ENCODE data around the gene CCDC178.

Gene CCDC178

DNA sequence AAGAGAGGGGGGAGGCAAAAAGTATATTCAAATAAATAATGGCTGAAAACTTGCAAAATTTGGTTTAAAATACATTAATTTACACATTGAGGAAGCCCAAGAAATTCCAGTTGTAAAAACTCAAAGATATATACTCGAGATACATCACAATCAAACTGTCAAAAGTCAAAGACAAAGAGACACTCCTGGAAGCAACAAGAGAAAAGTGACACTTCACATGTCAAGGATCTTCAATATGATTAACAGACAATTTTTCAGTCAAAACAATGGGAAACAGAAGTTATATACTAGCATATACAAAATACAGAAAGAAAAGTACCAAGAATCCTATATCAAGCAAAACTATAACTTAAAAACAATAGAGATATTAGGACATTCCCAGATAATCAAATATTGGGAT lies 170.2 kb downstream of the CCDC178 start:
- Histone ChIP-seq H3K9ac (ENCODE audit: low read length) (no peak overlapping the region), H3K4me1 (ENCODE audit: control insufficient read depth, insufficient read depth, low read length) (no peaks in the 10 kb centered on the region), H3K27ac (ENCODE audit: low read depth, low read length) (no peak overlapping the region), H3K4me3 (ENCODE audit: low read length) (no peak overlapping the region), H3K27me3 (ENCODE audit: control insufficient read depth, insufficient read depth, low read length) (no peaks in the 10 kb centered on the region), H3K36me3 (ENCODE audit: control insufficient read depth, insufficient read depth, low read length) (no peaks in the 10 kb centered on the region)

DNA sequence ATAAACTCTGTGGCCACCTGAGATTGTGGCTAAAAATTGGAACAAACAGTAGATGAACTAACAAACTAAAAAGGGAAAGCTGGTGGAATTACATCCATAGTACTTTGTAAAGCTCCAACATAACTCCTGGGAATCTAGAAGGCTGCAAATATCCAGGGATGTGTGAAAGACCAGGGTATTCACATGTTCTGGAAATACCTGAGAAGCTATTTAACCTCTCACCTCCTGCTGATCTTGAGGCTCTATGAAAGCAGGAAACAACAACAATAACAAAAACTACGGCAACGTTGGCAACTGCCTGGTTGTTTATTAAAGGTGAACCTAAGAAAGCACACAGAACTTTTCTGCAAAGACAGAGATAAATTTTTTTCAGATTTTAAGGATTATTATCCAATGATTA lies 171.3 kb downstream of the CCDC178 start:
- no peaks in the 10 kb centered on the region for H3K27me3 ChIP-seq (ENCODE audit: control insufficient read depth, insufficient read depth, low read length)
- H3K4me1 ChIP-seq (ENCODE audit: control insufficient read depth, insufficient read depth, low read length), result no peaks in the 10 kb centered on the region
- H3K4me3 ChIP-seq (ENCODE audit: low read length), result no peak overlapping the region
- H3K36me3 ChIP-seq (ENCODE audit: control insufficient read depth, insufficient read depth, low read length), result no peaks in the 10 kb centered on the region
- H3K9ac ChIP-seq (ENCODE audit: low read length), result no peak overlapping the region
- H3K27ac ChIP-seq (ENCODE audit: low read depth, low read length), result no peak overlapping the region

DNA sequence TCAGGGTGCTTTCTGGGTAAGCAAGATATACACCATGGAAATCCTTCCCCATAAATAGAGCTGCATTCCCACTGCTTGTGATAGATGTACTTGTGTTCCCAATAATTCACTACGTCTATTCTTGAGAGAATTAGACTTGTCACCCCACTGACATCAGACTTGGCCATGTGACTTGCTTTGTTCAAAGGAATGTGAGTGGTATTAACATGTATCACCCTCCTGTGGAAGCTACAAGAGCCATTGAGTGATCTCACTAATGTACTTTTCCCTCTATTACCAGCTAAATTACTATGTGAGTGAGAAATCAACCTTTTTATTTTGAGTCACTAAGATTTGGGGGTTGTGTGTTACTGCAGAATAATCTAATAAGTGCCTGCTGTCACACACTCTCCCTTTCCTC lies 176.0 kb downstream of the CCDC178 start:
- H3K27ac ChIP-seq (ENCODE audit: low read depth, low read length), result no peak overlapping the region
- no peak overlapping the region for H3K9ac ChIP-seq (ENCODE audit: low read length)
- no peaks in the 10 kb centered on the region for H3K27me3 ChIP-seq (ENCODE audit: control insufficient read depth, insufficient read depth, low read length)
- H3K4me1 ChIP-seq (ENCODE audit: control insufficient read depth, insufficient read depth, low read length), result no peaks in the 10 kb centered on the region
- H3K4me3 ChIP-seq (ENCODE audit: low read length), result no peak overlapping the region
- H3K36me3 ChIP-seq (ENCODE audit: control insufficient read depth, insufficient read depth, low read length), result no peaks in the 10 kb centered on the region

DNA sequence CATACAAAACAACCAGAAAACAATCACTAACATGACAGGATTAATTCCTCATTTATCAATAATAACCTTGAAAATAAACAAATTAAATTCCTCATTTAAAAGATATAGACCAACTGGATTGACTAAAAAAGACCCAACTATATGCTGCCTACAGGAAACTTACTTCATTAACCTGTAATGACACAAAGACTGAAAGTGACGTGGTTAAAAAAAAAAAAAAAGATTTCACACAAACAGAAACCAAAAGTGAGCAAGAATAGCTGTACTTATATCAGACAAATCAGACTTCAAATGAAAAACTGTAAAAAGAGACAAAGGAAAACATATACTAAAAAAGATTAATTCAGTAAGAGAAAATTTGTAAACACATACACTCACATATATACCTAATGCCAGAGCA lies 201.2 kb downstream of the CCDC178 start:
- Histone ChIP-seq H3K27ac (ENCODE audit: low read depth, low read length) (no peak overlapping the region), H3K4me1 (ENCODE audit: control insufficient read depth, insufficient read depth, low read length) (no peaks in the 10 kb centered on the region), H3K36me3 (ENCODE audit: control insufficient read depth, insufficient read depth, low read length) (no peaks in the 10 kb centered on the region), H3K9ac (ENCODE audit: low read length) (no peak overlapping the region), H3K27me3 (ENCODE audit: control insufficient read depth, insufficient read depth, low read length) (no peaks in the 10 kb centered on the region), H3K4me3 (ENCODE audit: low read length) (no peak overlapping the region)

DNA sequence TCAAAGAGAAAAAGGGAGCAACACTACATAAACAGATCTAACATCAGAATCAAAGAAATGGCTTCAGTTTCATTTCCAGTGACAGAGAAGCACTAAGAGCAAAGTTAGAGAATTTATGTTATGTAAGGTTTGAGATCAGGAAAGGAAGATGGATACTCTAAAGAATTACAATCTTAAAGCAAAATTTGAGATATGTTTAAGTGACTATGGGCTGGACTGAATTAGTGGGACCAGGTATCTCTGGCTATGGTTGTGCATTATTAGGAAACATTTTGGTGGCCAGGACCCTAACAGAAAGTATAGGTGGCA lies 208.2 kb downstream of the CCDC178 start:
- Histone ChIP-seq H3K4me1 (ENCODE audit: control insufficient read depth, insufficient read depth, low read length) (no peaks in the 10 kb centered on the region), H3K27ac (ENCODE audit: low read depth, low read length) (no peak overlapping the region), H3K27me3 (ENCODE audit: control insufficient read depth, insufficient read depth, low read length) (no peaks in the 10 kb centered on the region), H3K4me3 (ENCODE audit: low read length) (no peak overlapping the region), H3K9ac (ENCODE audit: low read length) (no peak overlapping the region), H3K36me3 (ENCODE audit: control insufficient read depth, insufficient read depth, low read length) (no peaks in the 10 kb centered on the region)

DNA sequence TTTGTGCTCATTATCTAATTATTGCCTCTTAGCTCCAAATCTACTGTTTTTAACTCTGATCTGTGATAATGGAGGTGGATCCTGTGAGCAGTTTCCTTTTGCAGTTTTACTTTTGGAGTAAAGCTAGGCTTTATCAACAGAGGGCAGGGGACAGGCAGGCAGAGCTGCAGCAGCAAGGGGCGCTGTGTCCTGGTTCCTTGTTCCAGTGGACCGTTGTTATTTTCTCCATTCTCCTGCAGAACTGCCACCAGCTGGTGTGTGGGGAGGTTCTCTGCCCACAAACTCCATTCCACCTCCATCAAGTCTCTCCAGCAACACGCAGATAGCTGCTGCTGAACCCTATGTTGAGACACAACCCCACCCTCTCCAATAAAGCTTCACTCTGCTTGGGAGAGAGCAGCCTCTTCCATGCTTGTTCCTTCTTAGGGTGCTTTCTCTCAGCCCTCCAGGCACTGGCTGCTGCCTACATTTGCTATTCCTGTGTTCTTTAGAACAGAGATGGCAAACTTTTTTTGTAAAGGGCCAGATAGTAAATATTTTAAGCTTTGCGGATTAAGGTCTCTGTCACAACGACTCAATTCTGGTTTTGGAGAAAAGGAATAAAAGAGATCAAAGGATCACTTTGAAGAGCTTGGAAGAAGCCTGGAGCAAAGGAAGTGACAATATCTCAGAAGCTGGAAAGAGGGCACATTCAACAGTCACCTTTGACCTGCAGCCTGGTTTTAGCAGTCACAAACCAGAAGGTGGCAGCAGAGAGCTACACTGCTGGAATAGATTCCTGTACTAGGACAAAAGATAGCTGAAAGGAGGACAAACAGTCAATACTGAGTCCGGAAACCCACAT lies 208.8 kb downstream of the CCDC178 start:
- no peak overlapping the region for H3K9ac ChIP-seq (ENCODE audit: low read length)
- no peaks in the 10 kb centered on the region for H3K4me1 ChIP-seq (ENCODE audit: control insufficient read depth, insufficient read depth, low read length)
- no peak overlapping the region for H3K27ac ChIP-seq (ENCODE audit: low read depth, low read length)
- no peaks in the 10 kb centered on the region for H3K36me3 ChIP-seq (ENCODE audit: control insufficient read depth, insufficient read depth, low read length)
- H3K4me3 ChIP-seq (ENCODE audit: low read length), result no peak overlapping the region
- no peaks in the 10 kb centered on the region for H3K27me3 ChIP-seq (ENCODE audit: control insufficient read depth, insufficient read depth, low read length)

DNA sequence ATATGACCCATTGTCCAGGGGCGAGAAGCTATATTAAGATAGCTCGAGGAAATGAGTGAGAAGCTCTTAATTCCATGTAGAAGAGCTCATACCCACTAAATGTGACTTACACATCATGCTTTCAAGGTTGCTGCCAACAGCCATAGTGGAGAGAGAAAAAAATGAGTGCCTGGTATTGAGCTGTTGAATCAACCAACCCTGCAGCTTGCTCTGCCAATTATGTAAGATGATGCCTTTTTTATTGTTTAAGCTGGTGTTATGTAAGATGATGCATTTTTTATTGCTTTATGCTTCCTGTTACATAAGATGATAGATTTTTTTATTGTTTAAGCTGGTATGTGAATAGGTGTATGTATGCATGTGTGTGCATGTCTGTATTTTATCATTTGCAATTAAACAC lies 228.2 kb downstream of the CCDC178 start:
- Histone ChIP-seq H3K9ac (ENCODE audit: low read length) (no peak overlapping the region), H3K27me3 (ENCODE audit: control insufficient read depth, insufficient read depth, low read length) (no peaks in the 10 kb centered on the region), H3K27ac (ENCODE audit: low read depth, low read length) (no peak overlapping the region), H3K4me3 (ENCODE audit: low read length) (no peak overlapping the region), H3K4me1 (ENCODE audit: control insufficient read depth, insufficient read depth, low read length) (no peaks in the 10 kb centered on the region), H3K36me3 (ENCODE audit: control insufficient read depth, insufficient read depth, low read length) (no peaks in the 10 kb centered on the region)

DNA sequence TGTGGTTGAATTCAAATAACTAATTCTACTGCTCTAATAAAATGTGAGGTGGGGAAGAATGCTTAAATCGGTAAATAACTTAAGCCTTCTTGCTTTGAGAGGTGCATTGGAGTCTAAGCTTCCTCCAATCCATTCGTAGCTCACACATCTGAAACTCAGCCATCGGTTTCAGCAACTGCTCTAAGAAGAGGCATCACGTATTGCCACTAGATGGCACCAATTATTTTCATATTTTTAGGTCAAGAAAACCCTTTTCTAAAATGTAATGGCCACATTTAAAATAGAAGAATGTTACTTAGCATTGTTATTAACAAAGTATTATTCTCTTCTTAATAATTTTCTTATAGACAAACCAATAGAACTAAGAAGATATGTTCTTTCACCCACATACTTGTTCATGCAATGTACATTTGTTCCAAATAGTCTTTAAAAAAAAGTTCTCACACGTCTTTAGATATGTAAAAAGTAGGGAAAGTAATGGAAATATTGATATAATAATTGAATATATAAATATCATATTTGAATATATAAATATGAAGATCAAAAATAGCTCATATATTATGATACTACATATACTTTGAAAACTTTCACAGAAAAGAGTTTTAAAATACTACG lies 229.8 kb downstream of the CCDC178 start:
- Histone ChIP-seq H3K4me1 (ENCODE audit: control insufficient read depth, insufficient read depth, low read length) (no peaks in the 10 kb centered on the region), H3K36me3 (ENCODE audit: control insufficient read depth, insufficient read depth, low read length) (no peaks in the 10 kb centered on the region), H3K4me3 (ENCODE audit: low read length) (no peak overlapping the region), H3K27me3 (ENCODE audit: control insufficient read depth, insufficient read depth, low read length) (no peaks in the 10 kb centered on the region), H3K9ac (ENCODE audit: low read length) (no peak overlapping the region), H3K27ac (ENCODE audit: low read depth, low read length) (no peak overlapping the region)

DNA sequence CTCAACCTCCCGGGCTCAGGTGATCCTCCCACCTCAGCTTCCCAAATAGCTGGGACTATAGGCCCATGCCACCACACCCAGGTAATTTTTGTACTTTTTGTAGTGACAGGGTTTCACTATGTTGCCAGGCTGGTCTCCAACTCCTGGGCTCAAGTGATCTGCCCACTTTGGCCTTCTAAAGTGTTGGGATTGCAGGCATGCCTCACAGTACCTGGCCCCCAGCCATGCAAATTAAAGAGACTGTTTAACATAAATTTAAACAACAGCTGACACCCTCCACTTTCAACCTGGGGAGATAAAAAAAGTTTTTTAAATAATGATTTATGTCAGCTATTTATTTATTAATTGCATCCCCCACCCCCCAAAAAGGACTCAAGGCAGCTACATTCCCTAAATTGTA lies 234.7 kb downstream of the CCDC178 start:
- no peak overlapping the region for H3K9ac ChIP-seq (ENCODE audit: low read length)
- no peak overlapping the region for H3K4me3 ChIP-seq (ENCODE audit: low read length)
- no peaks in the 10 kb centered on the region for H3K36me3 ChIP-seq (ENCODE audit: control insufficient read depth, insufficient read depth, low read length)
- H3K27me3 ChIP-seq (ENCODE audit: control insufficient read depth, insufficient read depth, low read length), result no peaks in the 10 kb centered on the region
- H3K4me1 ChIP-seq (ENCODE audit: control insufficient read depth, insufficient read depth, low read length), result no peaks in the 10 kb centered on the region
- H3K27ac ChIP-seq (ENCODE audit: low read depth, low read length), result no peak overlapping the region

DNA sequence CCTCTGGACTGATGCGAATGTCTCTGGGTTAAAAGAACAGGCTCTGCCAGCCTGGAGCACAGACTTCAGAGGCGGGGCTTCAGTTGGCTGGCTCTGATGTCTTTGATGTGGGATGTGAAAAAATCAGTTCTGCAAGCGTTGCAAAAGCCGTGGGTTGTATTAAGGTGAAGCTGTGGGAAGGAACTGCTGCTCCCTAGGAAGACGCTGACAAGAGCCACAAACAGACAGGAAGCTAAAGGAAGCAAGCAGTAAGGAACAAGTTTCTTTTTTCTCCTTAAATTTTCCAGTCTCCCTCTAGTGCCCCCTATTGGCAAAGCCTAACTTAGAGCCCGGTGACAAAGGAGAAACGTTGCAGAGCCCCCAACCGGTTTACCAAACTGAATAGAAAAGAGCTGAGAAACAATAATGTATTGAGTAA lies 239.0 kb downstream of the CCDC178 start:
- H3K9ac ChIP-seq (ENCODE audit: low read length), result no peak overlapping the region
- no peak overlapping the region for H3K27ac ChIP-seq (ENCODE audit: low read depth, low read length)
- no peaks in the 10 kb centered on the region for H3K4me1 ChIP-seq (ENCODE audit: control insufficient read depth, insufficient read depth, low read length)
- H3K36me3 ChIP-seq (ENCODE audit: control insufficient read depth, insufficient read depth, low read length), result no peaks in the 10 kb centered on the region
- H3K27me3 ChIP-seq (ENCODE audit: control insufficient read depth, insufficient read depth, low read length), result no peaks in the 10 kb centered on the region
- H3K4me3 ChIP-seq (ENCODE audit: low read length), result no peak overlapping the region

DNA sequence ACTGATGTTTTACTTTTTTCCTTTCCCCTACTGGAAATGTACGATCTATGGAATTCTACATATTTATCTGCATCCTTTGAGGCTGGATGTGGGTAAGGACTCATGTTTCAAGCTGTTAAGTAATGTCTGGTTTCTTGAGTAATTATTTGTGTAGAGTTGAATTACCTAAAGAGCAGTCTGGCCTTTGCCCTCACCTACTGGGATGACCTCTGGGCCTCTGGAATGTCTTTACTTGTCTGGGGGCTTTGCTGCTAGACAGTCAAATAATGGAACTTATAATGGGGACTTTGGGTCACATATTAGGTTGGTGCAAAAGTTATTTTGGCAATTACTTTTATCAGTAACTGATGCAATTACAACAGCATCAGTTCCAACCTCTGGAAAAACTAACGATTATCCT lies 244.7 kb downstream of the CCDC178 start:
- Histone ChIP-seq H3K27ac (ENCODE audit: low read depth, low read length) (no peak overlapping the region), H3K27me3 (ENCODE audit: control insufficient read depth, insufficient read depth, low read length) (no peaks in the 10 kb centered on the region), H3K4me1 (ENCODE audit: control insufficient read depth, insufficient read depth, low read length) (no peaks in the 10 kb centered on the region), H3K4me3 (ENCODE audit: low read length) (no peak overlapping the region), H3K36me3 (ENCODE audit: control insufficient read depth, insufficient read depth, low read length) (no peaks in the 10 kb centered on the region), H3K9ac (ENCODE audit: low read length) (no peak overlapping the region)

DNA sequence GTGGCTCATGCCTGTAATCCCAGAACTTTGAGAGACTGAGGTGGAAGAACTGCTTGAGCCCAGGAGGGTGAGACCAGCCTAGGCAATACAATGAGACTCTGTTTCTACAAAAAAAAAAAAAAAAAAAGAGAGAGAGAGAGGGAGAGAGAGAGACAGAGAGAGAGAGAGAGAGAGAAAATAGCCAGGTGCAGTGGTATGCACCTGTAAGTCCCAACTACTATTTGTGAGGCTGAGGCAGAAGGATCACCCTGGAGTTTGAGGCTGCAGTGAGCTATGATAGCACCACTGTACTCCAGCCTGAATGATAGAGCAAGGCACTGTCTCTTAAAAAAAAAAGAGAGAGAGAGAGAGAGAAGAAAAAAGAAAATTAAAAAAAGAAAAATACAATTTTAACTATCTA lies 245.7 kb downstream of the CCDC178 start:
- no peak overlapping the region for H3K27ac ChIP-seq (ENCODE audit: low read depth, low read length)
- H3K36me3 ChIP-seq (ENCODE audit: control insufficient read depth, insufficient read depth, low read length), result no peaks in the 10 kb centered on the region
- H3K4me1 ChIP-seq (ENCODE audit: control insufficient read depth, insufficient read depth, low read length), result no peaks in the 10 kb centered on the region
- no peak overlapping the region for H3K9ac ChIP-seq (ENCODE audit: low read length)
- H3K27me3 ChIP-seq (ENCODE audit: control insufficient read depth, insufficient read depth, low read length), result no peaks in the 10 kb centered on the region
- no peak overlapping the region for H3K4me3 ChIP-seq (ENCODE audit: low read length)

DNA sequence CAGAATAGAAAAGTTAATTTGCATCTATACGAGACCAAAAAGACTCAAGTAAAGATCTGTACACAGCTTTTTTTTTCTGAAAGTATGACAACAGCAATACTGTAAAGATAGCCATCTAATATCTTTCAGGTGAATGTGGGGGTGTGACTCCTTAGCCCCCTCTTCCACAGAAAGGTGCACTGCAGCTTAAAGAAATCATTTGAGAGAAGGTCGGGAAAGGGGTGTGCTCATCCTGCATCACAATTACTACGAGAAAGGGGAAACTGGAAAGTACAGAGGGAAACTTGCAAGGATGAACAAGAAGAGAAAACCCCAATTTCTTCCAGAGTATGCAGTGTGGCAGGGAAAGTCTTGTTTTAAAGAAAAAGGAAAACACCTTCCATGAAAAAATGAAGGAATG lies 255.6 kb downstream of the CCDC178 start:
- H3K4me1 ChIP-seq (ENCODE audit: control insufficient read depth, insufficient read depth, low read length), result no peaks in the 10 kb centered on the region
- no peaks in the 10 kb centered on the region for H3K36me3 ChIP-seq (ENCODE audit: control insufficient read depth, insufficient read depth, low read length)
- no peak overlapping the region for H3K27ac ChIP-seq (ENCODE audit: low read depth, low read length)
- H3K9ac ChIP-seq (ENCODE audit: low read length), result no peak overlapping the region
- H3K4me3 ChIP-seq (ENCODE audit: low read length), result no peak overlapping the region
- H3K27me3 ChIP-seq (ENCODE audit: control insufficient read depth, insufficient read depth, low read length), result no peaks in the 10 kb centered on the region
